Colonic mucosa (tissue), 4 donors: ENCODE data around the gene GPR84. TPM values are rescaled to one million over a fixed set of nuclear protein-coding genes. Genes with fewer than 3 reads are reported as not detected.

Experiments
- DNase-seq: peaks from one replicate; pipeline ENCODE4 v3.0.0-alpha.2; 2020
- H3K27ac ChIP-seq: fragments of 200-600 bp; one replicate; pipeline ENCODE4 v1.8.0; 2021
- H3K27me3 ChIP-seq: fragments of 200-600 bp; one replicate; pipeline ENCODE4 v1.8.0; 2021
- H3K36me3 ChIP-seq: fragments of 200-600 bp; one replicate; pipeline ENCODE4 v1.8.0; 2021
- H3K4me1 ChIP-seq: fragments of 200-600 bp; one replicate; pipeline ENCODE4 v1.8.0; 2021; ENCODE audit warnings: mild to moderate bottlenecking
- H3K4me3 ChIP-seq: fragments of 200-600 bp; one replicate; pipeline ENCODE4 v1.8.0; 2021
- H3K9ac ChIP-seq, 2 donors: one replicate each; pipeline ENCODE4 v1.7.0; 2013; ENCODE audit warnings: control low read depth in 2 of 2, low read depth in 2 of 2, low read length in 2 of 2
- H3K9me3 ChIP-seq: fragments of 200-600 bp; one replicate; pipeline ENCODE4 v1.8.0; 2021
- intact Hi-C: fragments of 100-400 bp; cut with DNase I; formaldehyde crosslinking; loops from one replicate; pipeline ENCODE4 v1.14.1; 2022
- total RNA-seq, 2 donors: library from RNA; stranded (reverse); fragmentation: NEBNext Ultra II Directional in 1 of 2; extraction: Animal tissue kit (Norgen Biotek cat#: 25700) in 1 of 2; gene quantifications; one replicate each; pipeline ENCODE4 v1.2.1, GENCODE V29; 2021
- TF ChIP-seq, protein P1 (sequence below): fragments of 200-600 bp; IDR thresholded peaks from one replicate; pipeline ENCODE4 v1.8.0; 2022; ENCODE audit warnings: antibody characterized with exemption, mild to moderate bottlenecking
- donor health status: healthy.
- donor health status: DM: no; HTN: no; CAD: no.
- donor health status: DM: no; HTN: no; CAD: no.

The GPR84 gene
- total RNA-seq, 2 donors from 2014 or later = 0.21 TPM; not detected in 1

- intact Hi-C loops = loop anchor here (10.0 kb wide), 1 partner anchor 346 kb away; the partner anchor contains the start of genes HOXC8 and HOXC9
- Histone ChIP-seq H3K36me3 (peaks cover 27% of the 10 kb centered on the region), H3K9me3 (no peaks in the 10 kb centered on the region), H3K27ac (no peak overlapping the region), H3K27me3 (no peaks in the 10 kb centered on the region), H3K4me1 (no peaks in the 10 kb centered on the region), H3K9ac (no peak overlapping the region), H3K4me3 (no peak overlapping the region)
- DNase-seq = no peak
- TF ChIP-seq, protein P1, sequence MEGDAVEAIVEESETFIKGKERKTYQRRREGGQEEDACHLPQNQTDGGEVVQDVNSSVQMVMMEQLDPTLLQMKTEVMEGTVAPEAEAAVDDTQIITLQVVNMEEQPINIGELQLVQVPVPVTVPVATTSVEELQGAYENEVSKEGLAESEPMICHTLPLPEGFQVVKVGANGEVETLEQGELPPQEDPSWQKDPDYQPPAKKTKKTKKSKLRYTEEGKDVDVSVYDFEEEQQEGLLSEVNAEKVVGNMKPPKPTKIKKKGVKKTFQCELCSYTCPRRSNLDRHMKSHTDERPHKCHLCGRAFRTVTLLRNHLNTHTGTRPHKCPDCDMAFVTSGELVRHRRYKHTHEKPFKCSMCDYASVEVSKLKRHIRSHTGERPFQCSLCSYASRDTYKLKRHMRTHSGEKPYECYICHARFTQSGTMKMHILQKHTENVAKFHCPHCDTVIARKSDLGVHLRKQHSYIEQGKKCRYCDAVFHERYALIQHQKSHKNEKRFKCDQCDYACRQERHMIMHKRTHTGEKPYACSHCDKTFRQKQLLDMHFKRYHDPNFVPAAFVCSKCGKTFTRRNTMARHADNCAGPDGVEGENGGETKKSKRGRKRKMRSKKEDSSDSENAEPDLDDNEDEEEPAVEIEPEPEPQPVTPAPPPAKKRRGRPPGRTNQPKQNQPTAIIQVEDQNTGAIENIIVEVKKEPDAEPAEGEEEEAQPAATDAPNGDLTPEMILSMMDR = no peak
Measured at GRCh38 chr12:54350743-54351142, 13.5 kb downstream of the GPR84 start.

DNA sequence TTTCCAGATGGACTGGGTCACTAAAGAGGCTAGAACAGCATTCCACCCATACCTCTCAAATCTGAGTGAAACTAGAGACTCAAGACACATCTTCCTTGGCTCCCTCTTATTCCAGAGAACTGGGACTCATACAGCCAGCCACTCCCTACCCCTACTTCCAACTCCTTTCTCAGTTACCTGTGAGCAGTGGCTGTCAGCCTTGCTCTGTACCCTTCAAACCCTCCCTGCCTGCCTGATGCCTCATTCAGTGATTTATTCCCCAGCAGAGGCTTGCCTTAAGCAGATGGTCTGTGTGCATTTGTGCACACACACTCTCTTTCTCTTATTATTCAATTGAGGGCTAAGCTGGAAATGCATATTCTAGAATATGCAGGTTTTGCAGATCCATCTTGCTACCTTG lies 14.6 kb downstream of the GPR84 start:
- Histone ChIP-seq H3K9me3 (no peaks in the 10 kb centered on the region), H3K4me3 (no peak overlapping the region), H3K27me3 (no peaks in the 10 kb centered on the region), H3K4me1 (no peaks in the 10 kb centered on the region), H3K27ac (no peak overlapping the region), H3K36me3 (peaks cover 35% of the 10 kb centered on the region), H3K9ac (no peak overlapping the region)
- DNase-seq = no peak
- intact Hi-C loops = loop anchor here (10.0 kb wide), 1 partner anchor 345 kb away; the partner anchor contains the start of genes HOXC8 and HOXC9
- TF ChIP-seq, protein P1 = no peak

DNA sequence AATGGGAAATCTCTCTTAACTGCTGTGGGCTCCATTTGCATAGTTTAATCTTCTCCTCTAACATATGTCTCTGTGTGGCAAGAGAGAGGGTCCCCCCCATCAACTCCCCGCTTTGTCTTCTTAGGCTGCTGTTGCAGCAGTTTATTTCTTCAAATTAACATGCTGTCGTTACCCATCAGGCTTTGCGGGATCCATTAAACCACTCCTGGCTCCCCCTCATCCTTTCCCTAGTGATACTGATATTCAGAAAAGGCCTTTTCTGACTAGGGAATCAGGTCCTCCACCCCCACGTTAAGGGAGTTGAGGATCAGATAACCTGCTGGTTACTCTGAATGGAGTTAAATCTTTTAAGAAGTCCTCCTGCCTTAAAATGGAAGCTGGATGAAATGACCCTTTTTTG lies 15.2 kb downstream of the GPR84 start:
- Histone ChIP-seq H3K9ac (no peak overlapping the region), H3K4me3 (no peak overlapping the region), H3K36me3 (peaks cover 36% of the 10 kb centered on the region), H3K27ac (no peak overlapping the region), H3K4me1 (no peaks in the 10 kb centered on the region), H3K27me3 (no peaks in the 10 kb centered on the region), H3K9me3 (no peaks in the 10 kb centered on the region)
- TF ChIP-seq, protein P1 = no peak
- DNase-seq = no peak
- intact Hi-C loops = no loop called here

DNA sequence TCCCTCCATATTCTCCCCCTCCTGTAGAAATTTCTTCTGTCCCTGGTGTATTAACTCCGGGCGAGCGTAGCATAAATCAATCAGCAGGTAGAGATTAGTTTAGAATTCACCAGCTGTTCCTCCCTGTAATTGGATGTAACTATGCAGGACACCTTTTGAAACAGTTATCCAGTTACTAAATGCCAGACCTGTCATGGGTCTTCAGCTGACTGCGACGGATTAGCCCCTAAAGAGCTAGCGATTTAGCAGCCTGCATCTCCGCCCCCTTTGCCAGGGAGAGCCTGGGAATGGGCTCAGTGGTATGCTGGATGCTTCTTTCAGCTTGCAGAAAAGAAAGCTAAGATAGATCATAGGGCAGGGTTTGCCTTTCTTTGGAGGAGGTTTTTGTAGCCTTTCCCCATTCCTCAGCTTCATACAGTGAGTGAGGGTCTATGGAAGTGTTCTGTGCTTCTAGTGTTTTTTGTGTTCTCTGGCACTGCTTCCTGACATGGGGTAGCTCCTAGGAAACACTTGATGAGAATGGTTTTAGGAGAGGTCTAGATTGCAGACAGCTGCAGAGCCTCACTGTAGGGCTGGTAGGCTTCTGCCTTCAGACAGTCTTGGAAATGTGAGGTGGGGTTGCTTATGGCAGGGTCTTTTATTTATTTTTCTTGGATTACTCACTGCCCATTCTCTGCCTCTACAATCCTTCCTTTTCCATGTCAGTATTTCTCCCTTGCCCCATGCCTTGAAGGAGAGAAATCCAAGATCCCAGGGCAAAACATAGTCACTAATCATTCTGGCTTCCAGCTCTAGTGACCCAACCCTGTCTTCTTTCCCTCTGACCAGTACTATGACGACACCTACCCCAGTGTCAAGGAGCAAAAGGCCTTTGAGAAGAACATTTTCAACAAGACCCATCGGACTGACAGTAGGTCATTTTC lies 22.6 kb downstream of the GPR84 start:
- intact Hi-C loops = no loop called here
- no peak for DNase-seq
- no peaks in the 10 kb centered on the region for H3K9me3 ChIP-seq
- no peak overlapping the region for H3K27ac ChIP-seq
- TF ChIP-seq, protein P1 = no peak
- H3K4me1 ChIP-seq = no peaks in the 10 kb centered on the region
- no peaks in the 10 kb centered on the region for H3K27me3 ChIP-seq
- H3K4me3 ChIP-seq = no peak overlapping the region
- peaks cover 14% of the 10 kb centered on the region for H3K36me3 ChIP-seq
- H3K9ac ChIP-seq = no peak overlapping the region

GRCh38 chr12:54340846-54341245 lies 23.4 kb downstream of the GPR84 start:
- no peaks in the 10 kb centered on the region for H3K9me3 ChIP-seq
- no peak overlapping the region for H3K4me3 ChIP-seq
- H3K4me1 ChIP-seq = no peaks in the 10 kb centered on the region
- H3K9ac ChIP-seq = no peak overlapping the region
- H3K27me3 ChIP-seq = no peaks in the 10 kb centered on the region
- peaks cover 9% of the 10 kb centered on the region for H3K36me3 ChIP-seq
- TF ChIP-seq, protein P1 = no peak
- H3K27ac ChIP-seq = no peak overlapping the region
- intact Hi-C loops = no loop called here
- DNase-seq = no peak
